ENCODE results near the gene RXFP4. TPM values are rescaled to one million over a fixed set of nuclear protein-coding genes. Genes with fewer than 3 reads are reported as not detected.

The RXFP4 gene
- total RNA-seq, 1 experiment from 2014 or later = not detected

DNA sequence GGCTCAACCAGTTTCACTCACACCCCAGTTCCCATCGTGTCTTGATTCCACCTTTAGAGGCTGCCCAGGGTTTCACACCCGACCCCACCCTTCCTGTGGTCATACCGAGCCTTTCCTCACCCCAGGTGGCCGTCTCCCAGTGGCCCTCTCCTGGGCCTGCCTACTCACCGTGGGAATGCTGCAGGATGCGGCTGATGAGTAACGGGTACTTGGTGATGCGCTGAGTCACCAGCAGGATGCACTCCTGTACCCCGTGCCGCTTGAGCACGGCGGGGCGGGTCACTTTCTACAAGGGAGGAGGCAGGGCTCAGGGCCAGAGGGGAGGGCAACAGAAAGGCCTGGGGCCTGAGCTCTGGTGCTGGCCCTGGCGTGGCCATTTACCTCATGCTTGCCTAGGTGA lies 20.5 kb downstream of the RXFP4 start:
- Histone ChIP-seq H3K9me3 (ENCODE audit: insufficient read depth, low read depth) (no peaks in the 10 kb centered on the region), H3F3A (ENCODE audit: insufficient read depth, low read depth) (peaks cover 83% of the 10 kb centered on the region), H3K4me3 (no peak overlapping the region), H3K4me1 (replicated peaks; ENCODE audit: insufficient read depth) (peaks cover 38% of the 10 kb centered on the region), H3K79me2 (ENCODE audit: low read depth) (peaks cover 43% of the 10 kb centered on the region), H3K4me2 (peak overlapping the region; percentile 80), H3K9me2 (ENCODE audit: insufficient read depth) (no peaks in the 10 kb centered on the region), H2AFZ (no peak overlapping the region), H3K27me3 (ENCODE audit: insufficient read depth, low read depth) (no peaks in the 10 kb centered on the region), H3K27ac (peak overlapping the region; percentile 99), H4K20me1 (ENCODE audit: insufficient read depth) (peaks cover 12% of the 10 kb centered on the region), H3K36me3 (ENCODE audit: low read depth) (peaks cover 63% of the 10 kb centered on the region)
- intact Hi-C loops (cut with micrococcal nuclease; ENCODE audit: unreplicated experiment) = loop anchor here (1.0 kb wide), 6 partner anchors 14 to 164 kb away; partner anchors contain the start of gene RAB25
- TF ChIP-seq EZH2 (IDR thresholded peaks at IDR 0.05; ENCODE audit: low read depth) = no peak
- TF ChIP-seq, protein P1, sequence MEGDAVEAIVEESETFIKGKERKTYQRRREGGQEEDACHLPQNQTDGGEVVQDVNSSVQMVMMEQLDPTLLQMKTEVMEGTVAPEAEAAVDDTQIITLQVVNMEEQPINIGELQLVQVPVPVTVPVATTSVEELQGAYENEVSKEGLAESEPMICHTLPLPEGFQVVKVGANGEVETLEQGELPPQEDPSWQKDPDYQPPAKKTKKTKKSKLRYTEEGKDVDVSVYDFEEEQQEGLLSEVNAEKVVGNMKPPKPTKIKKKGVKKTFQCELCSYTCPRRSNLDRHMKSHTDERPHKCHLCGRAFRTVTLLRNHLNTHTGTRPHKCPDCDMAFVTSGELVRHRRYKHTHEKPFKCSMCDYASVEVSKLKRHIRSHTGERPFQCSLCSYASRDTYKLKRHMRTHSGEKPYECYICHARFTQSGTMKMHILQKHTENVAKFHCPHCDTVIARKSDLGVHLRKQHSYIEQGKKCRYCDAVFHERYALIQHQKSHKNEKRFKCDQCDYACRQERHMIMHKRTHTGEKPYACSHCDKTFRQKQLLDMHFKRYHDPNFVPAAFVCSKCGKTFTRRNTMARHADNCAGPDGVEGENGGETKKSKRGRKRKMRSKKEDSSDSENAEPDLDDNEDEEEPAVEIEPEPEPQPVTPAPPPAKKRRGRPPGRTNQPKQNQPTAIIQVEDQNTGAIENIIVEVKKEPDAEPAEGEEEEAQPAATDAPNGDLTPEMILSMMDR (conservative IDR thresholded peaks at IDR 0.05) = no peak; the same call in 1 of the 2 replicates
- peak; percentile 98 to 99 for DNase-seq
- ChIA-PET CTCF (interaction anchor here (0.8 to 1.5 kb wide), 4 partner anchors 13 to 28 kb away, joined by 3 to 5 read pairs (median 4); no protein-coding TSS in a partner anchor), POLR2A (ENCODE audit: unreplicated experiment) (interaction anchor here (0.6 to 1.8 kb wide), 7 partner anchors 13 to 93 kb away, joined by 3 to 25 read pairs (median 5); partner anchors contain the start of gene ARHGEF2)
- no TSS peak for BruUV-seq (replicated peaks)

- intact Hi-C loops (cut with micrococcal nuclease; ENCODE audit: unreplicated experiment) = loop anchor here (1.0 kb wide), 5 partner anchors 14 to 99 kb away; partner anchors contain the start of gene RAB25
- ChIA-PET POLR2A (ENCODE audit: unreplicated experiment) (interaction anchor here (0.7 to 1.8 kb wide), 4 partner anchors 12 to 31 kb away, joined by 4 to 25 read pairs (median 12); no protein-coding TSS in a partner anchor), CTCF (interaction anchor here (0.8 to 1.5 kb wide), 4 partner anchors 12 to 27 kb away, joined by 3 to 5 read pairs (median 4); no protein-coding TSS in a partner anchor)
- Histone ChIP-seq H3K4me3 (no peak overlapping the region), H3K27ac (peak overlapping the region; percentile 81), H3K79me2 (ENCODE audit: low read depth) (peaks cover 44% of the 10 kb centered on the region), H3K4me1 (replicated peaks; ENCODE audit: insufficient read depth) (peaks cover 38% of the 10 kb centered on the region), H3K9me3 (ENCODE audit: insufficient read depth, low read depth) (no peaks in the 10 kb centered on the region), H3K9me2 (ENCODE audit: insufficient read depth) (no peaks in the 10 kb centered on the region), H2AFZ (no peak overlapping the region), H3K27me3 (ENCODE audit: insufficient read depth, low read depth) (no peaks in the 10 kb centered on the region), H3K4me2 (peak overlapping the region; percentile 49), H4K20me1 (ENCODE audit: insufficient read depth) (peaks cover 19% of the 10 kb centered on the region), H3F3A (ENCODE audit: insufficient read depth, low read depth) (peaks cover 83% of the 10 kb centered on the region), H3K36me3 (ENCODE audit: low read depth) (peaks cover 59% of the 10 kb centered on the region)
- no TSS peak for BruUV-seq (replicated peaks)
- peak; percentile 52 to 74 for DNase-seq
- TF ChIP-seq, protein P1 (conservative IDR thresholded peaks at IDR 0.05) = no peak
- TF ChIP-seq EZH2 (IDR thresholded peaks at IDR 0.05; ENCODE audit: low read depth) = no peak
These were observed 21.3 kb downstream of the RXFP4 start for GRCh38 chr1:155962599-155963211.

DNA sequence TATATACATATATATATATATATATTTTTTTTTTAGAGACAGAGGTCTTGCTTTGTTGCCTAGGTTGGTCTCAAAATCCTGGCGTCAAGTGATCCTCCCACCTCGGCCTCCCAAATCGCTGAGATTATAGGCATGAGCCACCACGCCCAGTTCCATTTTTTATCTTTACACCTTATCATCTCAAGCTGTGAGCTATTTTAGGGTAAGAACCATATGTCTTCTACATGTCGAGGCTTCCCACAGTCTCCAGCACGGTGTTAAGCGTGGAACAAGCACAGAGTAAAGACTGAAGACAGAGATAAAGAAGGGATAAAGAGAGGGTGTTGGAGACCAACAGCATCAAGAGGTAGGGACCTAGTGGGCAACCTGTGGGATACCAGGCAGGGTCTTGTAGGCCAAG lies 22.8 kb downstream of the RXFP4 start:
- Histone ChIP-seq H3K4me2 (no peak overlapping the region), H3K79me2 (ENCODE audit: low read depth) (peaks cover 49% of the 10 kb centered on the region)
- POLR2A ChIA-PET (ENCODE audit: unreplicated experiment) = no interaction called here

More for the DNA sequence above, 22.8 kb downstream of the RXFP4 start:
- H3K4me3 ChIP-seq = no peak overlapping the region
- no peaks in the 10 kb centered on the region for H3K9me3 ChIP-seq (ENCODE audit: insufficient read depth, low read depth)
- no peak overlapping the region for H2AFZ ChIP-seq
- H3K27ac ChIP-seq = no peak overlapping the region
- DNase-seq = no peak
- H4K20me1 ChIP-seq (ENCODE audit: insufficient read depth) = peaks cover 34% of the 10 kb centered on the region
- BruUV-seq (replicated peaks) = no TSS peak
- H3K36me3 ChIP-seq (ENCODE audit: low read depth) = peaks cover 62% of the 10 kb centered on the region
- peaks cover 38% of the 10 kb centered on the region for H3K4me1 ChIP-seq (replicated peaks; ENCODE audit: insufficient read depth)
- CTCF ChIA-PET = no interaction called here
- no peaks in the 10 kb centered on the region for H3K27me3 ChIP-seq (ENCODE audit: insufficient read depth, low read depth)
- peaks cover 84% of the 10 kb centered on the region for H3F3A ChIP-seq (ENCODE audit: insufficient read depth, low read depth)
- TF ChIP-seq, protein P1 (conservative IDR thresholded peaks at IDR 0.05) = no peak
- no peak for TF ChIP-seq EZH2 (IDR thresholded peaks at IDR 0.05; ENCODE audit: low read depth)
- intact Hi-C loops (cut with micrococcal nuclease; ENCODE audit: unreplicated experiment) = no loop called here
- no peaks in the 10 kb centered on the region for H3K9me2 ChIP-seq (ENCODE audit: insufficient read depth)
